BE2C (cell line): Measurements from ENCODE around the gene SEPTIN5.

Experiments used
- DNase-seq: peaks from one replicate; pipeline ENCODE4 v3.0.0-alpha.2; 2020
- H3K27me3 ChIP-seq: fragments of 250-450 bp; sonication (Bioruptor Pico); 2 replicates; pipeline ENCODE4 v1.5.1; 2020; ENCODE audit warnings: mild to moderate bottlenecking
- H3K36me3 ChIP-seq: fragments of 250-450 bp; sonication (Bioruptor Pico); 2 replicates; pipeline ENCODE4 v1.5.1; 2020; ENCODE audit warnings: mild to moderate bottlenecking
- H3K4me1 ChIP-seq: fragments of 250-450 bp; sonication (Bioruptor Pico); 2 replicates; pipeline ENCODE4 v1.5.1; 2020
- H3K4me3 ChIP-seq: 2 replicates; pipeline ENCODE4 v1.5.1; 2011; ENCODE audit warnings: low read depth, low read length
- H3K9me3 ChIP-seq: fragments of 250-450 bp; sonication (Bioruptor Pico); 2 replicates; pipeline ENCODE4 v1.5.1; 2020
- TF ChIP-seq, protein P1 (sequence below): IDR thresholded peaks from 2 replicates; pipeline ENCODE4 v1.5.1; 2012; ENCODE audit warnings: mild to moderate bottlenecking, low read depth, low read length

Gene SEPTIN5

DNA sequence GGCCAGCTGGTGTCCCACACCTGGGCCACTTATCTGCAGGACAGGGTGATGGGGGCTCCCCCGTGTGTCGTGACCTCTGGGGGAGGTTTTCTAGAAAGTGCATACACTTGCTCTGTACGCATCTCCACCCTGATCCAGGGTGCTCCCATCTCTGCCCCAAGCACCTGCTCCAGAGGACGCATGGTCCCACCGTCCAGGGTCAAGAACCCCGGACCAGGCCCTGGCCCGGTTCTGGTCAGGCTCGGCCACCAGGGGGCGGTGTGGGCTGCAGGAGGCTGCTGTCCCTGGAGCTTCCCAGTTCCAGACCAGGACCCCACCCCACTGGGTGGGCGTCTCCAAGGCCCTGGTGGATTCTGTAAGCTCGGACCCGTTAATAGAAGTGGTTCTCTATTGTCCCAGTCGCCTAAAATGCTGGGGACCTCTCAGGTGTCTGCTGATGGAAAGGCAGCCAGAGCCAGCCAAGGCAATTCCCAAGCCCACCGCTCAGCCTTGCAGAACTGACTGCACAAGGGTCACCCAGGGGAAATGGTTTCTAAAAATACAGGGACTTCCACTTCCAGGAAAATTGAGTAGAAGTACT is 34.7 kb upstream of the SEPTIN5 start:
- no peaks in the 10 kb centered on the region for H3K36me3 ChIP-seq
- peak; percentile 51 for DNase-seq
- H3K4me1 ChIP-seq = no peaks in the 10 kb centered on the region
- no peak overlapping the region for H3K4me3 ChIP-seq
- TF ChIP-seq, protein P1, sequence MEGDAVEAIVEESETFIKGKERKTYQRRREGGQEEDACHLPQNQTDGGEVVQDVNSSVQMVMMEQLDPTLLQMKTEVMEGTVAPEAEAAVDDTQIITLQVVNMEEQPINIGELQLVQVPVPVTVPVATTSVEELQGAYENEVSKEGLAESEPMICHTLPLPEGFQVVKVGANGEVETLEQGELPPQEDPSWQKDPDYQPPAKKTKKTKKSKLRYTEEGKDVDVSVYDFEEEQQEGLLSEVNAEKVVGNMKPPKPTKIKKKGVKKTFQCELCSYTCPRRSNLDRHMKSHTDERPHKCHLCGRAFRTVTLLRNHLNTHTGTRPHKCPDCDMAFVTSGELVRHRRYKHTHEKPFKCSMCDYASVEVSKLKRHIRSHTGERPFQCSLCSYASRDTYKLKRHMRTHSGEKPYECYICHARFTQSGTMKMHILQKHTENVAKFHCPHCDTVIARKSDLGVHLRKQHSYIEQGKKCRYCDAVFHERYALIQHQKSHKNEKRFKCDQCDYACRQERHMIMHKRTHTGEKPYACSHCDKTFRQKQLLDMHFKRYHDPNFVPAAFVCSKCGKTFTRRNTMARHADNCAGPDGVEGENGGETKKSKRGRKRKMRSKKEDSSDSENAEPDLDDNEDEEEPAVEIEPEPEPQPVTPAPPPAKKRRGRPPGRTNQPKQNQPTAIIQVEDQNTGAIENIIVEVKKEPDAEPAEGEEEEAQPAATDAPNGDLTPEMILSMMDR = peak; percentile 79
- H3K9me3 ChIP-seq = no peaks in the 10 kb centered on the region
- no peaks in the 10 kb centered on the region for H3K27me3 ChIP-seq

DNA sequence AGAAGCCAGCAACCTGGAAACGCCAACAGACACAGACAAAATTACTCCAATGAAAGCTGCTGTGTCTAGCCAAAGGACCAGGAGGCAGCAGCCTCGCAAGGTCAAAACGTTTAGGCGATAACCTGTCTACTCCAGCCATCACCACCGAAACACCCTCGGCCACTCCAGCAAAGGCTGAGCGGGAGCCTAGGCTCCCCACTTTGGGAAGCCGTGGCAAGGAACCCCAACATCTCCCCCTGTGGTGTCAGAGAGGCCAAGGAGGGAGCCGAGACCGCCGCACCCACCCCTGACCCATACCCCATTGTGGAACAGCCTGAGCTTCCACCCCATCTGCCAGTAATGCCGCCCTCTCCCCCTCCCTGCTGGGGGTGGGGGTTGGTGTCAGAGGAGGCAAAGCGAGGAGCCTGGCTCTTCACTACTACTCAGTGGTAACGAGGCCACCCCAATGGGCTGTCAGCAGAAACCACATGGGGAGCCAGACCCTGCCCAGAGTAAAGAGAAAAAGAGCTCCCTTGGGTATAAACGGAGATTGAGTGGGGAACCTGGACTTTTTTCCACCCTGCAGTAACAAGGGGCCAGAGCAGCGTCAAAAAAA is 33.9 kb upstream of the SEPTIN5 start:
- H3K9me3 ChIP-seq = no peaks in the 10 kb centered on the region
- DNase-seq = no peak
- no peaks in the 10 kb centered on the region for H3K4me1 ChIP-seq
- H3K36me3 ChIP-seq = no peaks in the 10 kb centered on the region
- H3K27me3 ChIP-seq = no peaks in the 10 kb centered on the region
- TF ChIP-seq, protein P1 = no peak
- no peak overlapping the region for H3K4me3 ChIP-seq

DNA sequence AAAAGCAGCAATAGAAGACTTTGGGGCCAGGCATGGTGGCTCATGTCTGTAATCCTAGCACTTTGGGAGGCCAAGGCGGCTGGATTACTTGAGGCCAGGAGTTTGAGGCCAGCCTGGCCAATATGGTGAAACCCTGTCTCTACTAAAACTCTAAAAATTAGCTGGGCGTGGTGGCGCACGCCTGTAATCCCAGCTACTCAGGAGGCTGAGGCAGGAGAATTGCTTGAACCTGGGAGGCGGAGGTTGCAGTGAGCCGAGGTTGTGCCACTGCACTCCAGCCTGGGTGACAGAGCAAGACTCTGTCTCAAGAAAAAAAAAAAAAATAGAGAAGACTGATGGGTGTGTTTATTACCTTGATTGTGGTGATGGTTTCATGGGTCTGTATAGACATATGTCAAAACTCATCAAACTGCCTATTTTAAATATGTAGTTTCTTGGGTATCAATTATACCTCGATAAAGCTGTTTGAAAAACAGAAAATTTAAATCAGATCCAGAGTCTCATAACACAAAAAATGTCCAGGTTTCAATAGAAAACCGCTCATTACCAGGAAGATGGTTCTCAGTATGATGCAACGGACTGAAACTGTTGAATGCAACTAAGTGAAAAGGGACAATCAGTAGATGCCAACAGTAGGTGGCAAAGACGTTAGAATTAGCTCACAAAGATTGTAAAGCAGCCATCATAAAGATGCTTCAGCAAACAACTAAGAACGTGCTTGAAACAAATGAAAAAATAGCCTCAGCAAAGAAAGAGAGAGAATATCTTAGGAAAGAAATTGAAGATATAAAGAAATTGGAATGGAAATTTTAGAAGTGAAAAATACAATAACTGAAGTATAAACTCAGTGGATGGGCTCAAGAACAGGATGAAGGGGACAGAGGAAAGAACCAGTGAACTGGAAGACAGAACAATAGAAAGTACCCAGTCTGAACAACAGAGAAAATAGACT is 33.1 kb upstream of the SEPTIN5 start:
- no peaks in the 10 kb centered on the region for H3K9me3 ChIP-seq
- no peaks in the 10 kb centered on the region for H3K27me3 ChIP-seq
- no peak overlapping the region for H3K4me3 ChIP-seq
- DNase-seq = no peak
- TF ChIP-seq, protein P1 = no peak
- H3K36me3 ChIP-seq = no peaks in the 10 kb centered on the region
- no peaks in the 10 kb centered on the region for H3K4me1 ChIP-seq

DNA sequence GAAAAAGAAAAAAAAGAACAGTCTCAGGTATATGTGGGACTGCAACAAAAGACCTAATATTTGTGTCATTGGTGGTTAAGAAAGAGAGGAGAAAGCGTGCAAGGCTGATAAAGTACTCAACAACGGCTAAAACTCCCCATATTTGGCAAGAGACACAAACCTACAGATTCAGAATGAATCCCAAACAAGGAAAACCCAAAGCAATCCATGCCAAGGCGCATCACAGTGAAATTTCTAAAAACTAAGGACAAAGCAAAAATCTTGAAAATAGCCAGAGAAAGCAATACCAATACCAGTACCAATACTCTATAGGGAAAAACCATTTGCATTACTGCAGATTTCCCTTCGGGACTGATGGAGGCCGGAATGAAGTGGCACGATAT is 32.4 kb upstream of the SEPTIN5 start:
- Histone ChIP-seq H3K9me3 (no peaks in the 10 kb centered on the region), H3K36me3 (no peaks in the 10 kb centered on the region), H3K4me3 (no peak overlapping the region), H3K27me3 (no peaks in the 10 kb centered on the region), H3K4me1 (no peaks in the 10 kb centered on the region)
- TF ChIP-seq, protein P1 = no peak
- no peak for DNase-seq

DNA sequence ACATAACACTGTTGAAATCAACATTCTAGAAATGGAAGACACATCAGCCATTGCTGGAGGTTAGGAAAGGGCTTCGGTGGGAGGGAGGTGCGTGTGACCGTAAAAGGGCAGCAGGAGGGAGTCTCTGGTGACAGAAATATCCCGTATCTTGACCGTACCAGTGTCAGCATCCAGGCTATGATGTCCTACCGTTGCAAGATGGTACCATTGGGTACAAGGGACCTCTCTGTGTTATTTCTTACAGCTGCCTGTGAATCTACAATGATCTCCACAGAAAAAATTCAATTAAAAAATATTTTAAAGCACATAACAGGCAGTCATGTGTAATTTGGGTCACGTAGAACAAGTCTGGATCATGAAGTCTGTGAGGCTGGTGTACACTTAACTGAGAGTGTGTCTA is 27.4 kb upstream of the SEPTIN5 start:
- H3K27me3 ChIP-seq = no peaks in the 10 kb centered on the region
- H3K4me1 ChIP-seq = no peaks in the 10 kb centered on the region
- no peak for DNase-seq
- TF ChIP-seq, protein P1 = no peak
- no peaks in the 10 kb centered on the region for H3K9me3 ChIP-seq
- H3K36me3 ChIP-seq = no peaks in the 10 kb centered on the region
- no peak overlapping the region for H3K4me3 ChIP-seq
